IMR-90 (cell line): Measurements from ENCODE around the gene FARP1. TPM values are rescaled to one million over a fixed set of nuclear protein-coding genes. Genes with fewer than 3 reads are reported as not detected.

Experiments
- ATAC-seq: fragments of 200-7000 bp; cut with Tn5 transposase; 2 replicates; pipeline ENCODE4 v1.9.1; 2020; ENCODE audit warnings: low read depth, mild to moderate bottlenecking, moderate library complexity
- BruUV-seq: library from RNA; stranded (reverse); fragments of 400-500 nt; replicated peaks from 2 replicates; lab custom pipeline; 2021; lab: Mats Ljungman, UMichigan
- CTCF ChIA-PET: fragments of 300-600 bp; formaldehyde crosslinking; extraction: SDS; loops from one replicate; lab custom pipeline; 2021; ENCODE audit warnings: antibody characterized with exemption; lab: Yijun Ruan, JAX
- POLR2A ChIA-PET: fragments of 300-600 bp; sonication (Branson Sonifier 250); formaldehyde crosslinking; loops from one replicate; lab custom pipeline; 2022; ENCODE audit warnings: antibody characterized with exemption; ENCODE audit not compliant: unreplicated experiment; lab: Charles Lee
- DNase-seq: peaks from one replicate; pipeline ENCODE4 v3.0.0; 2013
- H2AFZ ChIP-seq: replicated peaks from 2 replicates; pipeline ENCODE3; 2013; ENCODE audit warnings: low read length, mild to moderate bottlenecking; ENCODE audit not compliant: poor library complexity
- H2AK5ac ChIP-seq: 2 replicates; pipeline ENCODE4 v1.6.1; 2013; ENCODE audit warnings: low read depth, low read length, inconsistent platforms
- H2AK9ac ChIP-seq: replicated peaks from 2 replicates; pipeline ENCODE3; 2013; ENCODE audit warnings: mild to moderate bottlenecking, low read depth, low read length, moderate library complexity; ENCODE audit not compliant: poor library complexity
- H2BK120ac ChIP-seq: 2 replicates; pipeline ENCODE4 v1.6.1; 2013; ENCODE audit warnings: low read depth, low read length, inconsistent platforms
- H2BK15ac ChIP-seq: 3 replicates; pipeline ENCODE4 v1.6.1; 2013; ENCODE audit warnings: low read depth, low read length, inconsistent platforms
- H2BK20ac ChIP-seq: 2 replicates; pipeline ENCODE4 v1.6.1; 2013; ENCODE audit warnings: low read depth, mild to moderate bottlenecking, inconsistent platforms, low read length, moderate library complexity
- H2BK5ac ChIP-seq: 2 replicates; pipeline ENCODE4 v1.6.1; 2013; ENCODE audit warnings: mild to moderate bottlenecking, low read depth, low read length, inconsistent platforms; ENCODE audit not compliant: poor library complexity, severe bottlenecking
- H3K14ac ChIP-seq: replicated peaks from 2 replicates; pipeline ENCODE4 v1.6.1; 2013; ENCODE audit warnings: low read depth, low read length, inconsistent platforms
- H3K18ac ChIP-seq: 2 replicates; pipeline ENCODE4 v1.6.1; 2013; ENCODE audit warnings: low read depth, low read length, control low read depth
- H3K23ac ChIP-seq: 2 replicates; pipeline ENCODE4 v1.6.1; 2013; ENCODE audit warnings: low read depth, low read length, inconsistent platforms
- H3K27ac ChIP-seq: 2 replicates; pipeline ENCODE4 v1.5.1; 2013; ENCODE audit warnings: mild to moderate bottlenecking, control low read depth, low read length; ENCODE audit not compliant: insufficient read depth
- H3K27me3 ChIP-seq: 2 replicates; pipeline ENCODE4 v1.6.1; 2013; ENCODE audit warnings: low read length; ENCODE audit not compliant: control insufficient read depth, insufficient read depth
- H3K36me3 ChIP-seq: 2 replicates; pipeline ENCODE4 v1.6.1; 2013; ENCODE audit warnings: low read length, mixed read lengths; ENCODE audit not compliant: control insufficient read depth, insufficient read depth
- H3K4ac ChIP-seq: 2 replicates; pipeline ENCODE4 v1.6.1; 2013; ENCODE audit warnings: low read depth, low read length, inconsistent platforms
- H3K4me1 ChIP-seq: 2 replicates; pipeline ENCODE4 v1.6.1; 2013; ENCODE audit warnings: low read length, mixed read lengths; ENCODE audit not compliant: control insufficient read depth, insufficient read depth
- H3K4me2 ChIP-seq: 2 replicates; pipeline ENCODE4 v1.6.1; 2013; ENCODE audit warnings: low read depth, mild to moderate bottlenecking, control low read depth, low read length, moderate library complexity
- H3K4me3 ChIP-seq: 2 replicates; pipeline ENCODE4 v1.5.1; 2013; ENCODE audit warnings: low read depth, mild to moderate bottlenecking, control low read depth, low read length, moderate library complexity; ENCODE audit not compliant: insufficient read depth
- H3K56ac ChIP-seq: 2 replicates; pipeline ENCODE4 v1.6.1; 2013; ENCODE audit warnings: low read length, inconsistent platforms; ENCODE audit not compliant: insufficient read depth; ENCODE audit errors: extremely low read depth
- H3K79me1 ChIP-seq, 2 experiments: 2 replicates each; pipeline ENCODE4 v1.6.1; 2013; ENCODE audit warnings: low read length in 2 of 2, inconsistent platforms in 1 of 2, low read depth in 1 of 2
- H3K9ac ChIP-seq: 2 replicates; pipeline ENCODE4 v1.6.1; 2013; ENCODE audit warnings: low read depth, low read length, control low read depth
- H3K9me1 ChIP-seq: 2 replicates; pipeline ENCODE4 v1.6.1; 2013; ENCODE audit warnings: low read length, inconsistent platforms; ENCODE audit not compliant: insufficient read depth
- H3K9me3 ChIP-seq: 2 replicates; pipeline ENCODE4 v1.6.1; 2013; ENCODE audit warnings: low read length; ENCODE audit not compliant: control insufficient read depth, insufficient read depth
- H4K20me1 ChIP-seq: 2 replicates; pipeline ENCODE4 v1.6.1; 2013; ENCODE audit warnings: low read length, inconsistent platforms; ENCODE audit not compliant: insufficient read depth
- H4K5ac ChIP-seq: 2 replicates; pipeline ENCODE4 v1.6.1; 2013; ENCODE audit warnings: mild to moderate bottlenecking, low read depth, low read length, control low read depth
- H4K8ac ChIP-seq, 2 experiments: 2 replicates each; pipeline ENCODE4 v1.6.1; 2013; ENCODE audit warnings: low read depth in 2 of 2, low read length in 2 of 2, control low read depth in 1 of 2, inconsistent platforms in 1 of 2
- H4K91ac ChIP-seq: 2 replicates; pipeline ENCODE4 v1.6.1; 2013; ENCODE audit warnings: low read depth, low read length, inconsistent platforms; ENCODE audit not compliant: insufficient read depth
- BHLHE40 ChIP-seq: fragments of 150-350 bp; IDR thresholded peaks from 2 replicates; pipeline ENCODE4 v1.6.1; 2016; ENCODE audit warnings: mild to moderate bottlenecking, low read depth, low read length
- CEBPB ChIP-seq: IDR thresholded peaks from 2 replicates; pipeline ENCODE4 v1.6.1; 2012; ENCODE audit warnings: low read depth, low read length, improper control_type of control experiment
- CHD1 ChIP-seq: IDR thresholded peaks from 2 replicates; pipeline ENCODE4 v1.6.1; 2012; ENCODE audit warnings: low read depth, low read length, improper control_type of control experiment
- CTCF ChIP-seq: conservative IDR thresholded peaks from 2 replicates; pipeline ENCODE4 v1.5.1; 2012; ENCODE audit warnings: mild to moderate bottlenecking, low read depth, low read length, improper control_type of control experiment
- FOS ChIP-seq: fragments of 150-350 bp; IDR thresholded peaks from 2 replicates; pipeline ENCODE4 v1.6.1; 2016; ENCODE audit warnings: low read depth, low read length
- MAFK ChIP-seq: IDR thresholded peaks from 2 replicates; pipeline ENCODE4 v1.6.1; 2012; ENCODE audit warnings: low read depth, low read length, improper control_type of control experiment
- MAZ ChIP-seq: IDR thresholded peaks from 2 replicates; pipeline ENCODE4 v1.6.1; 2012; ENCODE audit warnings: low read depth, mild to moderate bottlenecking, low read length, improper control_type of control experiment, moderate library complexity, borderline replicate concordance
- MXI1 ChIP-seq: IDR thresholded peaks from 2 replicates; pipeline ENCODE4 v1.6.1; 2012; ENCODE audit warnings: low read depth, mild to moderate bottlenecking, low read length, moderate library complexity, borderline replicate concordance
- NFE2L2 ChIP-seq: fragments of 150-350 bp; IDR thresholded peaks from 2 replicates; pipeline ENCODE4 v1.6.1; 2016; ENCODE audit warnings: low read depth, mild to moderate bottlenecking, low read length
- POLR2A ChIP-seq: IDR thresholded peaks from 2 replicates; pipeline ENCODE4 v1.6.1; 2012; ENCODE audit warnings: mild to moderate bottlenecking, low read depth, low read length
- RAD21 ChIP-seq: IDR thresholded peaks from 2 replicates; pipeline ENCODE4 v1.6.1; 2012; ENCODE audit warnings: low read length, improper control_type of control experiment
- RCOR1 ChIP-seq: IDR thresholded peaks from 2 replicates; pipeline ENCODE4 v1.6.1; 2012; ENCODE audit warnings: mild to moderate bottlenecking, low read length, improper control_type of control experiment; ENCODE audit not compliant: insufficient replicate concordance
- SMC3 ChIP-seq: fragments of 150-350 bp; IDR thresholded peaks from 2 replicates; pipeline ENCODE4 v1.6.1; 2016; ENCODE audit warnings: low read depth, mild to moderate bottlenecking, antibody characterized with exemption, low read length, moderate library complexity
- WGBS, 2 experiments: methylation state at CpG; one replicate each; pipeline versions ENCODE4 v1.1.5 to v1.1.7; 2013; ENCODE audit warnings: missing lambda C conversion rate in 2 of 2; ENCODE audit not compliant: insufficient read length in 1 of 2; ENCODE audit errors: extremely low coverage in 2 of 2; 5-methylcytosine and 5-hydroxymethylcytosine counted together
- dilution Hi-C: fragments of 300-500 bp; cut with HindIII; formaldehyde crosslinking; loops from one replicate; pipeline ENCODE4 v1.14.3; 2018; ENCODE audit warnings: low sequenced_read_pairs; ENCODE audit not compliant: unreplicated experiment
- in situ Hi-C: fragments of 300-500 bp; cut with MboI; formaldehyde crosslinking; loops from 3 replicates; pipeline ENCODE4 v1.14.3; 2019; ENCODE audit warnings: low sequenced_read_pairs, inconsistent platforms, mixed read lengths
- intact Hi-C: fragments of 100-400 bp; cut with micrococcal nuclease; formaldehyde crosslinking; loops from 2 replicates; pipeline ENCODE4 v1.10.0; 2022
- polyA plus RNA-seq, 3 experiments: library from polyadenylated mRNA; depleted of rRNA; stranded (reverse); fragments of >200 nt; gene quantifications; 2 replicates each; pipeline ENCODE4 v1.2.3, GENCODE V29; 2012; ENCODE audit warnings: low replicate concordance in 1 of 3
- total RNA-seq: library from RNA; depleted of rRNA; stranded (reverse); fragments of >200 nt; gene quantifications from 2 replicates; pipeline ENCODE4 v1.2.3, GENCODE V29; 2012
- TF ChIP-seq, protein P1 (sequence below): fragments of 150-350 bp; IDR thresholded peaks from 2 replicates; pipeline ENCODE4 v1.6.1; 2016; ENCODE audit warnings: low read depth, mild to moderate bottlenecking, low read length, moderate library complexity, borderline replicate concordance
- TF ChIP-seq, protein P2 (sequence below): fragments of 150-350 bp; IDR thresholded peaks from 2 replicates; pipeline ENCODE4 v1.6.1; 2017; ENCODE audit warnings: mild to moderate bottlenecking, antibody characterized with exemption, low read length, low read depth

FARP1 gene
- total and polyA plus RNA-seq, 2 of the 4 experiments (the other 2 are of a cell fraction), result 39.6 to 57.0 TPM

- ATAC-seq, result no peak
- Histone ChIP-seq H2BK120ac (no peak overlapping the region; the same call in 1 of the 2 replicates), H2BK15ac (0 out of 3 replicates have a peak overlapping the region, but pooled peaks have one; percentile 24), H2BK5ac (peak overlapping the region; percentile 42), H4K8ac (peak overlapping the region in 1 of 2 experiments; percentile 33; a peak in 1 of 4 replicates), H3K4me2 (no peak overlapping the region), H3K4me3 (no peak overlapping the region), H3K27me3 (no peaks in the 10 kb centered on the region), H3K14ac (peak overlapping the region; percentile 19; the same call in 1 of the 2 replicates), H2AK9ac (peak overlapping the region; percentile 1), H3K4me1 (peaks cover 28% of the 10 kb centered on the region), H3K4ac (peak overlapping the region; percentile 77), H3K79me1 (peaks cover 44 to 77% of the 10 kb centered on the region in 2 experiments), H4K20me1 (peaks cover 44% of the 10 kb centered on the region), H3K9ac (no peak overlapping the region), H2AFZ (no peak overlapping the region), H3K9me1 (peaks cover 23% of the 10 kb centered on the region), H3K18ac (no peak overlapping the region; the same call in 1 of the 2 replicates), H2BK20ac (no peak overlapping the region), H4K5ac (peak overlapping the region; percentile 1), H3K56ac (no peak overlapping the region), H4K91ac (peak overlapping the region; percentile 54; the same call in 1 of the 2 replicates), H3K36me3 (peaks cover 2% of the 10 kb centered on the region), H2AK5ac (peak overlapping the region; percentile 43; the same call in 1 of the 2 replicates), H3K23ac (no peak overlapping the region), H3K9me3 (no peaks in the 10 kb centered on the region), H3K27ac (peak overlapping the region; percentile 18; the same call in 1 of the 2 replicates)
- ChIA-PET CTCF (no interaction called here), POLR2A (no interaction called here)
- in situ Hi-C loops (no loop called here), intact Hi-C loops (no loop called here), dilution Hi-C loops (no loop called here)
- 96% methylated on average over 7 of the region's 14 CpGs; no CpG with 5 or more reads in 1 of the 2 experiments for WGBS, 2 experiments
- BruUV-seq, result no TSS peak
- DNase-seq, result no peak
- TF ChIP-seq SMC3 (no peak), RCOR1 (no peak), CTCF (no peak), CHD1 (no peak), MAFK (no peak), MXI1 (no peak), BHLHE40 (no peak), CEBPB (no peak), FOS (no peak), POLR2A (no peak), MAZ (no peak), NFE2L2 (no peak), RAD21 (no peak)
- TF ChIP-seq, protein P1, sequence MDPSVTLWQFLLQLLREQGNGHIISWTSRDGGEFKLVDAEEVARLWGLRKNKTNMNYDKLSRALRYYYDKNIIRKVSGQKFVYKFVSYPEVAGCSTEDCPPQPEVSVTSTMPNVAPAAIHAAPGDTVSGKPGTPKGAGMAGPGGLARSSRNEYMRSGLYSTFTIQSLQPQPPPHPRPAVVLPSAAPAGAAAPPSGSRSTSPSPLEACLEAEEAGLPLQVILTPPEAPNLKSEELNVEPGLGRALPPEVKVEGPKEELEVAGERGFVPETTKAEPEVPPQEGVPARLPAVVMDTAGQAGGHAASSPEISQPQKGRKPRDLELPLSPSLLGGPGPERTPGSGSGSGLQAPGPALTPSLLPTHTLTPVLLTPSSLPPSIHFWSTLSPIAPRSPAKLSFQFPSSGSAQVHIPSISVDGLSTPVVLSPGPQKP, result no peak
- TF ChIP-seq, protein P2, sequence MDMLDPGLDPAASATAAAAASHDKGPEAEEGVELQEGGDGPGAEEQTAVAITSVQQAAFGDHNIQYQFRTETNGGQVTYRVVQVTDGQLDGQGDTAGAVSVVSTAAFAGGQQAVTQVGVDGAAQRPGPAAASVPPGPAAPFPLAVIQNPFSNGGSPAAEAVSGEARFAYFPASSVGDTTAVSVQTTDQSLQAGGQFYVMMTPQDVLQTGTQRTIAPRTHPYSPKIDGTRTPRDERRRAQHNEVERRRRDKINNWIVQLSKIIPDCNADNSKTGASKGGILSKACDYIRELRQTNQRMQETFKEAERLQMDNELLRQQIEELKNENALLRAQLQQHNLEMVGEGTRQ, result no peak
These were observed 45.8 kb downstream of the FARP1 start for GRCh38 chr13:98188544-98189166.
